NCI-H82 treated with DMSO at 0.1 percent for 48 hours (cell line): ENCODE results near the gene DAB1.

Experiments used
- DNase-seq: peaks from one replicate; lab custom pipeline; 2025; ENCODE audit not compliant: unreplicated experiment; lab: John Stamatoyannopoulos, UW

Gene DAB1

GRCh38 chr1:57036641-57037579 is 386.9 kb downstream of the DAB1 start:
- DNase-seq: no peak

- no peak for DNase-seq
Observed at GRCh38 chr1:57034713-57035112, 389.1 kb downstream of the DAB1 start.

GRCh38 chr1:57033222-57034001 is 390.4 kb downstream of the DAB1 start:
- DNase-seq: no peak

- no peak for DNase-seq
Observed at GRCh38 chr1:57026624-57027354, 397.1 kb downstream of the DAB1 start.

- DNase-seq: no peak
Observed at GRCh38 chr1:57024855-57025254, 399.0 kb downstream of the DAB1 start.

- DNase-seq: no peak
Observed at GRCh38 chr1:57024428-57024827, 399.4 kb downstream of the DAB1 start.

GRCh38 chr1:57020216-57020615 is 403.6 kb downstream of the DAB1 start:
- DNase-seq: no peak

GRCh38 chr1:57019236-57019839 is 404.5 kb downstream of the DAB1 start:
- DNase-seq: peak; percentile 52

- DNase-seq: no peak
Observed at GRCh38 chr1:57018119-57018518, 405.7 kb downstream of the DAB1 start.

- no peak for DNase-seq
Observed at GRCh38 chr1:57017717-57018116, 406.1 kb downstream of the DAB1 start.

- DNase-seq: no peak
Observed at GRCh38 chr1:57017200-57017599, 406.7 kb downstream of the DAB1 start.

- no peak for DNase-seq
Observed at GRCh38 chr1:57015071-57015470, 408.8 kb downstream of the DAB1 start.

- DNase-seq: no peak
Observed at GRCh38 chr1:57013522-57013921, 410.3 kb downstream of the DAB1 start.

GRCh38 chr1:57012315-57012714 is 411.5 kb downstream of the DAB1 start:
- DNase-seq: no peak

GRCh38 chr1:57010511-57010910 is 413.3 kb downstream of the DAB1 start:
- DNase-seq: no peak

- DNase-seq: no peak
Observed at GRCh38 chr1:57007948-57008347, 415.9 kb downstream of the DAB1 start.

GRCh38 chr1:57007472-57007871 is 416.4 kb downstream of the DAB1 start:
- DNase-seq: no peak

- DNase-seq: no peak
Observed at GRCh38 chr1:57003398-57004139, 420.3 kb downstream of the DAB1 start.

- no peak for DNase-seq
Observed at GRCh38 chr1:56995414-56996100, 428.3 kb downstream of the DAB1 start.

- no peak for DNase-seq
Observed at GRCh38 chr1:56993475-56993874, 430.4 kb downstream of the DAB1 start.
